COLO668 (cell line): Measurements from ENCODE around the gene ZFAND5.

ENCODE experiments used
- DNase-seq: peaks from one replicate; lab custom pipeline; 2025; ENCODE audit not compliant: unreplicated experiment; lab: John Stamatoyannopoulos, UW

Gene ZFAND5

DNA sequence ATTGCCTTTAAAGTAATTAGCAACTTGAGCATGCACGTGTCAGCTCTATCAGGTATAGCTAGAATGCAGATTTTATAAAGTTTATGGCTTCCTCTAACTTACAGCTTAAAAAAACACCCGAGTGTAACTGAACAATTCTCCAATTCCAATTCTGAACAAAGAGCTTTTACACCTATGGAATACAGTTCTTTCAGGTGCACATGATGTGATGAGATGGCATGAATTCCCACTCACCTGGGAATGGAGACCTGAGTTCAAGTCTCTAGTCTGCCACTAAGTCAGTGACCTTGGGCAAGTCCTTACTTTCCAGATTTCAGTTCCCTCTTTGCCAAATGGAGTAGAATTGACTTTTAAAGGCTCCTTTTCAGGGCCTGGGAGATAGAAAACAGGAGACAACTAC lies 1.8 kb downstream of the ZFAND5 start:
- no peak for DNase-seq

DNA sequence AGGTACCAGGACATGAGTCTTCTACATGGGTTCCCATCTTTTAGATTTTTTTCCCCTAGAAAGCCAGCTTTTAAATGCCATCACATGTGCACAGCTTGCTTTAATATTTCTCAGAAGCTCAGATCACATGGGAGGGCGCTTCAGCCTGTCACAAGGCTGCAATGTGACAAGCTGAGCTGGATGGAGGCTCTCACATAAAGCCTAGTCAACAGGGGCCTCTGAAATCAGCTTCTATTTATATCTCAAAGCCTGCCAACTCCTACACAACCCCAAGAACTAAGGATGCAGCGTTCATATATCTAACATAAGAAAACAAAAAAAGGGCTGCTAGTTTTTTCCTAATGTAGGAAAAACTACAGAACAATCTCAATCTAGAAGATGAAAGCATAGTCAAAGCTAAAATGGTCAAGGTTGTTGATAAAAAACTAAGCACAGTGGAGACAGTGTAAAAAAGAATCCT lies 2.3 kb downstream of the ZFAND5 start:
- DNase-seq: peak; percentile 30

DNA sequence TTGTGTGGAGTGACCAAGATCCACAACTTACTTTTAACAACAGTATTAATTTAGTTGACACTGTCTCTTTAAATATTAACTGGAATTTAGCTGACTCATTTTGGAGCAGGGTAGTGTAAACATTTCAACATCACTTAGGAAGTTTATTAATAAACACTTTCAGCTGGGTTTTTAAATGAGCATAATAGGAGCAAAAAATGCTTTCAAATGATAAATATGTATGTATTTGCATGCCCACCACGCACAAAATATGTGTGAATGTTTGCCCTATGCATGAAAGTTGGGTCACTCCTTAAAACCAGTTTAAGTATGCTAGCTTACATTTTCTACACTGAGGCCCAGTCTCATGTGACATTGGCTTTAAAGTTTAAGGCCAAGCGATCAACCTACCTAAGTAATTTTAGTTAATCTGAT lies 2.9 kb downstream of the ZFAND5 start:
- DNase-seq: no peak

DNA sequence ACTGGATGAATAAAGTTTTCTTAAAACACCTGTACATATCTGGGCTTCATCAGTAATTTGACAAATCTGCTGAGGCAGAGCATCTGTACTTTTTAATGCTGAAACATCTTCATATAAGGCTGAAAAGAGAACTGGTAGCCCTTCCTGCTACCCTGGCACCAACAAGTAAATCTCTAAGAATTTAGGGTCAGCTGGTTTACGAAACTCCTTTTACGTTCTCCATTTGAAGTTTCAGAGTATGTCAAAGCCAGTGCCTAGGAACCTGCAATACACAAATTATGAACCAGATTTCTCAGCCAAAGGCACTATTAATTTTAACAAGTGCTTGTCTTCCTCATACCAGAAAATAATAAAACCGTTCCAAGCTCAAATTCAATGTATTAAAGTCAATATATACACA lies 3.8 kb downstream of the ZFAND5 start:
- no peak for DNase-seq

DNA sequence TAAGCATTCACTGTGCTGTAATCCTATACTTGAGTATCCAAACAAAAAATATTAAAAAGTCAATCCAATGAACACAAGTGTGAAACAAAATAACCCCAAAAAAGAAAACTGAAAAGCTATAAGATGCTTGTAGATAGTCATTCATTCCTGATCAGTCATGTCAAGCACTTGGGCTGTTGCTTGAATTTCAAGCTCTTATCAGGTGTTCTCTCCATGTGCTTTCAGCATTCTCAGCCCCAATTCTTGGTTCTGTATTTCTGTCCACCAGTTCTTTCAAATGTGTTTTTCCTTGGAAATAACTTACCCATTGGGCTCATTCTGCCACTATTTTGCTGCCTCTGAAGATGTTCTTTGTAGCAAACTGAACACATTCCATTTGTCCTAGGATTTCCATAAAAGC lies 4.7 kb downstream of the ZFAND5 start:
- DNase-seq: no peak

DNA sequence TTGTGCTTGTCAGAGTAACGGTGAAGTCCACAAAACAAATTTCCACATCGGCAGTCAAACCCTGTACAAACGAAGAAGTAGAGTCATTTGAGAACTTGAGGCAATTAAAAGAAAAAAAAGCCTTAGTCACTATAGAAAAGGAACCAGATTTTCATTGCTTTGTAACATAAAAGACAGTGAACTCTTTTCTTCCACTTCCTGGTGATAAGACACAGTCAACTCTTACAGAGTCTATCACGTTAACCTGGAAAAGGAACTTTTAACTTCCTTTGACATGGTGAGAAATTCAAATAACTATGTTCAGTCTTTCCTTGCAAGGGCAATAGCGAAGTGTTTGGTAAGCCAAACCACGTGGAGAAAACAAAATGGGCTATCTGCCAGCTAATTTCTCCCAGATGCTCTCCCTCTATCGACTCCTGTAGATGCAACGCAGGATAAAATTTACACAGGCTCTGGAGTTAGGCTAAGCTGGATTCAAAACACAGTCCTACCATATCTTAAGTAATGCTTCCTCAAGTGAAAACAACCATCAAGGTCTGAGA lies 8.9 kb downstream of the ZFAND5 start:
- no peak for DNase-seq

DNA sequence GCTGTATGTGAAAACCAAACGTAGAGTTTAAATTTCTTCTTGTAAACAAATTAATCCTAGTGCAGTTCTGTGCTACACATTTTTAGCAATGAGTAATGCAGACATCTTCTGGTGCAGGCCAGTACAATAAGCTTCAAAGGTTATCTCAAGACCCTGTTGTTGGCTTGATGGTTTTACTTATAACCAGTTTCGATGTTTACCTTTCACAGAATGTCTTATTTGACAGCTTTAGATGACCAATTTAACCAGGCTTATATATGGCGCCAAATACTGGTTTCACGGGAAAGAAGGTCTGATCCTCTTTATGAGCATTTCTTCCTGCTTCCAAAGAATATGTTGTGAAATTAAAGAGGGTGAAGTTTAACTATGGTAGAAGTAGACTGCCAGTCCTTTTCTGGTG lies 9.9 kb downstream of the ZFAND5 start:
- no peak for DNase-seq

DNA sequence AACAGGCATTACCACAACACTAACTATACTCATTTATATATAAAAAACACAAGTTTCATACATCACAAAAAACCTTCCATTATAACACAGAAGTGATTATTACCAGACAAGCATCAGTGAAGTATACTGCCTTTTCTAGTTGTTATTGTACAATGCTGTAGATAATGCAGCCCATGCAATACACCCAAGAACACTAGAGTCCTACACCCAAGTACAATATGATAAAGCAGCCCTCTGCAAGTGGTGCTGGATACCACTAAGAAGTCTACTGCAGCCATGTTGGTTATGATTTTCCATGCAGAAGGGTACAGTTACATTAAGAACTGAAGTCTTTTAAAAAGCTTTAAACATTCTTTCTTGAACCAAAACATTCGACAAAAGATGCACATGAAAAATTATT lies 10.3 kb downstream of the ZFAND5 start:
- no peak for DNase-seq

DNA sequence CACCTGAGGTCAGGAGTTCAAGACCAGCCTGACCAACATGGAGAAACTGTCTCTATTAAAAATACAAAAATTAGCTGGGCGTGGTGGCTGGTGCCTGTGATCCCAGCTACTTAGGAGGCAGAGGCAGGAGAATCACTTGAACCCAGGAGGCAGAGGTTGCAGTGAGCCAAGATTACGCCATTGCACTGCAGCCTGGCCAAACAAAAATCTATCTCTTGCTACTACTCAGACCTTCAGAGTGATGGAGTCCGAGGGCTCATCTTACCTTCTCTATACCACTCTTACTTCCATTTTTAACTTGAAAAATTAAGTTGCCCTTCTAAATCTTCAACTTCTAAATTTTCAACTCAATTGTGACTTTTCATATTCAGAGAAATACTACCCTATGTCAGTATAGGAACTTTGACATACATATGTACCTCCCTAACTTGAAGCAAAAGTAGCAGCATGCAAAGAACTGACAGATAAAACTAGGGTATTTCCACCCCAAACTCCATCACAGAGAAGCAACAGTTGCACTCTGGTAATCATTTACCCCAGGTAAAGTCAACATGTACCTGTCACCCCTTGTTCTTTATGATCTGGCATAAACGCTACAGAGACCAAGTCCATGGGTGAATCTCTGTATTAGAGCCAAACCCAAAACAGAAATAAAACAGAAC lies 11.4 kb downstream of the ZFAND5 start:
- no peak for DNase-seq

DNA sequence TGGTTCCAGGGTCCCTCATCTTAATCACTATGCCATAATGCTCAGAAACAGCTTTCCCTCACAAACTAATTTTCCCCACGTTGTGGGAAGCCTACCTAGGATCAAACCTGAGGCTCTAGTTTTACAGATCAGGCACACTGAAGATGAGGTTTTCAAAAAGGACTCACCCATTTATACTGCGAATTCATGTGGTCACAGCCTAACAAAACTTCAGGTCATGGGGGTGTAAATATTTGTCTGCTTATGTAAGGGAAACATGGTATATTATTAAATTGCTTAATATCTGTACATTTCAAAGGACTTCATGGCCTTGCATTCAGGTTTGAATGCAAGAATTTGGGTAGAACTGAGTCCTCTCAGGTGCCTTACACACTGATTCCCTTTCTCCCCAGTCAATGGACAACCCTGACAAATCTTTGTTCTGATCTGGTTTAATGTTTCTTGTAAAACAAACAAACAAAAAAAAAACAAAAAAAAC lies 12.1 kb downstream of the ZFAND5 start:
- no peak for DNase-seq

DNA sequence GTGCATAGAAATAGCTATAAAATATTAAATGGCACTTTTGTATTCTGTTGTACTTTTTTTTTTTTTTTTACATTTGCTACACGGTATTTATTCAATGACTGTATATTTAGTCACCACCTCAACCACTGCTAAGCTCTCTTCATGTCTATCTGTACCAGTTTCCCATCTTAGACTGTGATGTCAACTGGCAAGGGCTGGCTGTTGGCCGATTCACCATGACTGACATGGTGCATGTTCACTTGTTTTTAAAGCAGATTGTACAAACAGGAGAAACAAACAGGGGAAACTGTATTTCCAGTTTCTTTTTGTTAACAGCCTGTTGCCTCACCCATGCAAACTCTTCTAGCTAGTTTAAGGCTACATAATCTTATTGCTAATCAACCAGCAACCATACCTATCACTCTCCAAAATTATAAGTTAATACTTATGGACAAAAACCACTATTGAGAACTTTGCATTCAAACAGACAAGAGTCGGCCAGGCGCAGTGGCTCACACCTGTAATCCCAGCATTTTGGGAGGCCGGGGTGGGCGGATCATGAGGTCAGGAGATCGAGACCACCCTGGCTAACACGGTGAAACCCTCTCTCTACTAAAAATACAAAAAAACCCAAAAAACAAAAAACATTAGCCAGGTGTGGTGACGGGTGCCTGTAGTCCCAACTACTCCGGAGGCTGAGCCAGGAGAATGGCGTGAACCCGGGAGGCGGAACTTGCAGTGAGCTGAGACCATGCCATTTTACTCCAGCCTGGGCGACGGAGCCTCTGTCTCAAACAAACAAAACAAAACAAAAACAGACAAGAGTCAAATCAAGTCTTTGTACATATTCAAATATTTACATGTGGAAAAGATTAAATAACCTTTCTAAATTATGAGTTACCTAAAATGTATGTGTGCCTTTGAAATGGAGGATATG lies 13.2 kb downstream of the ZFAND5 start:
- no peak for DNase-seq

DNA sequence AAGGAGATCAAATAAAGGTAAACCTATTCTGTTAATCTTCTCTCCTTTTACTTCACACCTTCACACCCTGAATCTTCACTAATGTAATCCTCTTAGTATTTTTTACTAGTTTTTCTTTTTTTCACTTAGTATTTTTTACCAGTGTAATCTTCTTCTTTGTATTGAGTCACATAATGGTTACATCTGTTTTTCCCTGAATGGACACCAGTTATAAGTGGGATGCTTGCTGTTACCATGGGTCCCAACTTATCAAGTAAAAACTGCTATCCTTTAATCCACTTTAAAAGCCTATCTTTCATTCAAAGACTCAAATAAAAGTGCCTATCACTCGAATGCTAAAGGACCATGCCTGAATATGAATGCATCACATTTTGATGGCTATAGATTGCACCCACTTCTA lies 15.1 kb downstream of the ZFAND5 start:
- no peak for DNase-seq

DNA sequence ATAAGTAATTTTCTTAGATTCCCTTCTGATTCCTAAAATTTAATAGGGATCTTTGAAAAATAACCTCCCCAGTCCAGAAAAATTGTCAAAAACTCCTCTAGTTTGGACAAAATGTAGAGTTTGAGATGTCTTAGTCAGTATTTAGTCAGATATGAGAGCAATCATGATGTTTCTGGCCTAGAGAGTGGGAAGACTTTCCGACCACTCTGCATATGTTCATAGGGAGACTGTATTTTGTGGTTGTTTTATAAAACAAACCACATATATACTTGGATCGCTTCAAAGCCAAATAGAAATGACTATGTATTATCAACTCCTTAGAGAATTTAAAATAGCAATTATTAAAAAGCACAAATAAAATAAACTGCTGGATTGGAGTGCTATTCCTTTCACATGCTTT lies 15.8 kb downstream of the ZFAND5 start:
- no peak for DNase-seq

DNA sequence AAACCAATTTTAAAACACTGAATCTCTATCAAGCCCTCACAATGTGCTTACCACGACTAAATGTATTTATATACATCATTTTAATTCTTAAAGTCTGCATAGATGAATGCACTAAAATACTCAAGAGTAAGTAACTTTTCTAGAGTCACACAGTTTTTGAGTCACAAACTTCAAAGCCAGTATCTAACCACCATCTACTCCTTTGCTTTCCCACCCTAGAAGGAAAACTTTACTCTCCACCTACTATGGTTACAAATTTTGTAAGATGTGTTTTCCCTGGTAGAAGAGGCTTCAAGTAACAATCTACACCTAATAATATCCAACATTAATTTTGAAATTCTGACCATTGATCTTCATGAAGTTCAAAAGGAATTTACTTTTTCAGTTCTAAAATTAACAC lies 18.7 kb downstream of the ZFAND5 start:
- DNase-seq: no peak

DNA sequence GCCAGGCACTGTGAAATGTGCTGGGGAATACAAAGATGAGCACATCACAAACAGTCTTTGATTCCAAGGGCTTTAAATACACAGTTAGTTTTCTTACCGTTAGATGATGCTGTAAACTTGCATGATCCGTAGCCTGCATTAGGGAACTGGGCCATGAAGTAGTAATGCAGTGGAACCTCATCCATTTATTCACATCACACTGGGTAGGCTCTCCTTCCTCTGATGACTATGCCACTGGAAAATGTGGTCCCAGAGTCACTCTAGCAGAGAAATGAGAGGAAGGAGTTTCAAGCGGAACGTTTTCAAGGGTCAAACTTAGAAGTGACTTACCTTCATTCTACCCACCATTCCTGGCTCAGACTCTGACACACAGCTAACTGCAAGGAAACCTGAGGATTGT lies 26.4 kb downstream of the ZFAND5 start:
- no peak for DNase-seq

DNA sequence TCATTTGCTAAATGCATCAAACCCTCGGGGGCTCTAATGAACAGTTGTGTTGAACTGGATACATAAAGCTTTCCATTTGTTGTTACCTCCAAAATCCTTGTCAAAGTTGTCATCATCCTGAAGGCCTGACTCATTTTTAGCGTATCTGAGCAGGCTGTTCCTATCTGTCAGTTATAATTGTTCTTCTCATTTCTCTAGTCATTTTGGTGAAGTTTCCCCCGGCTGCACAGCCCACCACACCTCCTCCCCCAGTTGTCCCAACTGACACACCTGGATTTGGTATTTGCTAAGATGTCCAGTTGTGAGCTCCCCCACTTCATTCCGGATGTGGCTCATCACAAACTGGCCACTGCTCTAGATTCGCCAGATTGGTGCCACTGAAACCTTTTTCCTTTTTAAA lies 27.7 kb downstream of the ZFAND5 start:
- no peak for DNase-seq

DNA sequence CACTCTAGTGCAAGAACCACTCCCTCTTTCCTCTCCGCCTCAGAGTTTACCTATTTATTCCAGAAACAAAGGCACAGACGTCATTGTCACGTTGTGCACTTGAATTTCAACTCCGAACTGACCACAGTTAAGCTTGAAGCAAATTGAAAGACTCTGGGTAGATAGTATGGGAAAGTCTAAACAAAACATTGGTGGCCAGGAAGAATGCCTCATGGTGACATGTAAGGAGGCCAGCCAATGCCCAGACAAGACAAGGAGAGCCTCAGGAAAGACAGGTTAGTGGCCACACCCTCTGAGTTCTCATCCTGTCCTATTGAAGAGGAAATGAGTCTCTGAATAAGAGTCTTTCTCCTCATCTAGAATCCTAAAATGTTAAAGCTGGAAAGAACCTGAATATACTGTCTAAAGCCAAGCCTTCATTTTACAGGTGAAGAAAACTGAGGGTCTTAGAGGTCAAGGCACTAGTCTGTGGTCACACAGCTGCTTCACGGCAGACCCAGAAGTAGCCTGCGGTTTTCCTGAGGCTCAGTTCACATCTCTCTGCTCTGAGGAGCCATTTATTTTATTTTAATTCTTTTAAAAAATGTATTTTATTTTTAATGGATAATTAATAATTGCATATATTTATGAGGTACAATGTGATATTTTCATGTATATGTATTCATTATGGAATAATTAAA lies 30.2 kb downstream of the ZFAND5 start:
- DNase-seq: no peak

DNA sequence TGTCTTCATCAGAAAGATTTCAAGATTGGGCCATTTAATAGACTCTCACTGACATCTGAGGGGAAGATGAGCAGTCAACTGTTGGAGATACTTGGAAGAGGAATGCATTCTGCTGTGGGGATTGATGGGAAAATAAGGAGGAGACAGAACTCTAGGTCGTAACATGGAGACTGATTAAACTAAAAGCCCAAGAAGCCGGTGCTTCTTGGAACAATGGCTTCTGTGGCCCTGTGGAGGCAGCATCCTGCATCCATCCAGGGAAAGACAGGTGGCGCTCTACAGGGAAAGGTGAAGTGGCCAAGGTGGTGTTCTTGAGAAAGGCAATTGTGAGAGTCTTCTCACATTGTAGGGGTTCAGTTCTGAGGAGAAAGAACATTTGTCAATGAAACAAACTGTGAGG lies 31.3 kb downstream of the ZFAND5 start:
- no peak for DNase-seq

DNA sequence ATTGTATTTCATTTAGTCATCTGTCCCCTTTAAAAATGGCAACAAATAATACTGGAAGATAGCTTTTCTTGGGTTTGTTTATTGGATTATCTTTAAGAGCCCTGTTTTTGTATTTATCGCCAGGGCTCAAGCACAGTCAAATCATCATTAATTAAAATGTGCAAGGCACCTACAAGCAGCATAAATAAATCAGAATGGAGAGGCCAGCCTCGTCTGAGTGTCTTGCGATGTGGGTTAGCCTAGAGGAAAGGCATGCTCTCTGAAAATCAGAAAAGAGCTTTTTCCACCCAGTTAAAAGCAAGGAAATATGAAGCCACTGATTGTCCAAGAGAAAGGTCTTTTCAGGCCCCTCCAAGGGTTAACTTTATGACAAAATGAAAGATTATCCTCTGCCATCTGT lies 31.8 kb downstream of the ZFAND5 start:
- DNase-seq: no peak

DNA sequence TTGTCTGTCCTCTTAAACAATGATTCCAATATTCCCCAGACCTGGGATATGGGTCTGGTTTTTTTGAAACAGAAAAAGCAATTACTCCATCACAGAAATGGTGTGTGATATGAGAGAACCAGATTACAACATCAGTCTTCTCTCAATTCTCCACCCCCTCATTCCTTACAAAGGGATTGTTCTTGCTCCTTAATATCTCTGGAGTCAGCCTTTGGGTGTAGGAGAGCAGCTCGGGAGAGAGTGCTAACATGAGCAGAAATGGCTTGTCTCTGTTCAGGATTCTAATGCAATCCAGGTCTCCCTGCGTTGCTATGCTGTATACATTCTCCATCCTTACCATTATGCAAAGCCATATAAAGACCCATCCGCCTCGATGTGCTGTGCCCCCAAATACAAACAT lies 32.7 kb downstream of the ZFAND5 start:
- no peak for DNase-seq

DNA sequence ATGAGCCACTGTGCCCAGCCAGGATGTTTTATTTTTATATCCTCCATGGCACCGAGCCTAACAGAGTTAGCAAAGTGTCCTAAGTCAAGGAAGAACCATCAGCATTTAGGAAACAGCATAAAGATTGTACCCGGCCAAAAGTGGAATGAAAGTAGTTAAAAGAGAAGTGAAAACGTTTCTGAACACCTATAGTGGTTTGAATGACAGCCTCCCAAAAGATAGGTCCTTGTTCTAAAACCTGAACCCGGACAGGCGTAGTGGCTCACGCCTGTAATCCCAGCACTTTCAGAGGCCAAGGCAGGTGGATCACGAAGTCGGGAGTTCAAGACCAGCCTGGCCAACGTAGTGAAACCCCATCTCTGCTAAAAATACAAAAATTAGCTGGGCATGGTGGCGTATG lies 37.4 kb downstream of the ZFAND5 start:
- DNase-seq: no peak

DNA sequence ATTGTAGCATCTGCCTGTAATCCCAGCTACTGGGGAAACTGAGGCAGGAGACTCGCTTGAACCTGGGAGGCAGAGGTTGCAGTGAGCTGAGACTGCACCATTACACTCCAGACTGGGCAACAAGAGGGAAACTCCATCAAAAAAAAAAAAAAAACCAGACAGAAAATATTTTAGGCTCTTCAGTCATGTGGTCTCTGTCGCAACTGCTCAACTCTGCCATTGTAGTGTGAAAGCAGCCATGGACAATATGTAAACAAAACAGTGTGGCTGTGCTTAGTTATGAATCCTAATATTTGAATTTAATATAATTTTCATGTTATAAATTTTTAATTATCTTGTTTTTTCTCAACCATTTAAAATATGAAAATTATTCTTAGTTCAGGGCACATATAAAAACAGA lies 38.4 kb downstream of the ZFAND5 start:
- DNase-seq: no peak
